HG03159 (cell line): ENCODE results near the gene OPA1.

ENCODE experiments used
- ATAC-seq: cut with Tn5 transposase; IDR thresholded peaks from one replicate; pipeline ENCODE4 v1.9.1; 2021; ENCODE audit warnings: mild to moderate bottlenecking, moderate library complexity; ENCODE audit not compliant: unreplicated experiment

The OPA1 gene

GRCh38 chr3:193592841-193593667, at the start of gene OPA1:
OPA1 (plus strand) TSS chr3:193593208; CDS start chr3:193593378, 170 bp downstream.
- ATAC-seq = peak; percentile 97

- ATAC-seq = no peak
Measured at GRCh38 chr3:193544289-193544688, 48.7 kb upstream of the OPA1 start.

GRCh38 chr3:193545304-193545703, 47.7 kb upstream of the OPA1 start:
- ATAC-seq = no peak

GRCh38 chr3:193546129-193546528, 46.9 kb upstream of the OPA1 start:
- no peak for ATAC-seq

GRCh38 chr3:193548406-193548805, 44.6 kb upstream of the OPA1 start:
- no peak for ATAC-seq

GRCh38 chr3:193552923-193553322, 40.1 kb upstream of the OPA1 start:
- ATAC-seq = no peak

- no peak for ATAC-seq
Measured at GRCh38 chr3:193553586-193553985, 39.4 kb upstream of the OPA1 start.

GRCh38 chr3:193554811-193555210, 38.2 kb upstream of the OPA1 start, which contains the start of gene ATP13A4:
ATP13A4 (minus strand) TSS chr3:193554895; CDS start chr3:193554799, 96 bp downstream.
- no peak for ATAC-seq

GRCh38 chr3:193556841-193557240, 36.2 kb upstream of the OPA1 start:
- no peak for ATAC-seq

GRCh38 chr3:193559100-193559499, 33.9 kb upstream of the OPA1 start:
- ATAC-seq = no peak

- ATAC-seq = no peak
Measured at GRCh38 chr3:193560091-193560490, 32.9 kb upstream of the OPA1 start.

- ATAC-seq = no peak
Measured at GRCh38 chr3:193560870-193561269, 32.1 kb upstream of the OPA1 start.

- ATAC-seq = no peak
Measured at GRCh38 chr3:193563426-193563825, 29.6 kb upstream of the OPA1 start.

- ATAC-seq = no peak
Measured at GRCh38 chr3:193564012-193564411, 29.0 kb upstream of the OPA1 start.

GRCh38 chr3:193569119-193569518, 23.9 kb upstream of the OPA1 start:
- ATAC-seq = no peak

- ATAC-seq = peak; percentile 82
Measured at GRCh38 chr3:193572426-193572908, 20.5 kb upstream of the OPA1 start.

GRCh38 chr3:193573403-193574191, 19.4 kb upstream of the OPA1 start:
- ATAC-seq = no peak

GRCh38 chr3:193574488-193575070, 18.4 kb upstream of the OPA1 start:
- peak; percentile 44 for ATAC-seq

- no peak for ATAC-seq
Measured at GRCh38 chr3:193585530-193585929, 7.5 kb upstream of the OPA1 start.

- no peak for ATAC-seq
Measured at GRCh38 chr3:193586526-193586925, 6.5 kb upstream of the OPA1 start.

GRCh38 chr3:193589129-193589528, 3.9 kb upstream of the OPA1 start:
- no peak for ATAC-seq
